Right ventricle myocardium superior (tissue), 1 donor: ENCODE data around the gene S1PR2. TPM values are rescaled to one million over a fixed set of nuclear protein-coding genes. Genes with fewer than 3 reads are reported as not detected.
A peak's percentile ranks its signal among the peaks of the same experiment; 100 is the strongest.

Experiments
- ATAC-seq: fragments of 200-7000 bp; cut with Tn5 transposase; one replicate; pipeline ENCODE4 v1.9.1; 2020; ENCODE audit warnings: mild to moderate bottlenecking; ENCODE audit not compliant: poor library complexity
- DNase-seq: peaks from one replicate; pipeline ENCODE4 v3.0.0-alpha.2; 2020
- intact Hi-C: fragments of 100-400 bp; cut with DNase I; formaldehyde crosslinking; loops from one replicate; pipeline ENCODE4 v1.11.2; 2022
- total RNA-seq: library from RNA; stranded (reverse); fragmentation: NEBNext Ultra II Directional; extraction: Animal tissue kit (Norgen Biotek cat#: 25700); gene quantifications from one replicate; pipeline ENCODE4 v1.2.1, GENCODE V29; 2021
- donor health status: DM: no; HTN: yes; CAD: no; lungs with severe emphysema.

Gene S1PR2
- total RNA-seq, 1 donor from 2014 or later, result 5.9 TPM

GRCh38 chr19:10228920-10229319 lies 2.2 kb downstream of the S1PR2 start:
- intact Hi-C loops, result no loop called here
- ATAC-seq (no peak), DNase-seq (no peak)

GRCh38 chr19:10228393-10228792 lies 2.7 kb downstream of the S1PR2 start:
- DNase-seq (no peak), ATAC-seq (no peak)

GRCh38 chr19:10227026-10227971 lies 3.8 kb downstream of the S1PR2 start:
- peak; percentile 28 for ATAC-seq

More at GRCh38 chr19:10228393-10228792, 2.7 kb downstream of the S1PR2 start:
- intact Hi-C loops, result no loop called here

GRCh38 chr19:10226376-10227025 lies 4.6 kb downstream of the S1PR2 start:
- DNase-seq (peak; percentile 88), ATAC-seq (peak; percentile 67)
- intact Hi-C loops, result no loop called here

More at GRCh38 chr19:10227026-10227971, 3.8 kb downstream of the S1PR2 start:
- intact Hi-C loops, result no loop called here
- peak; percentile 68 for DNase-seq

GRCh38 chr19:10226021-10226375 lies 5.1 kb downstream of the S1PR2 start:
- DNase-seq (peak; percentile 58), ATAC-seq (peak; percentile 5)
- intact Hi-C loops, result no loop called here

- no peak for ATAC-seq
- intact Hi-C loops, result no loop called here
- no peak for DNase-seq
These were observed 6.8 kb downstream of the S1PR2 start for GRCh38 chr19:10224337-10224736.

- DNase-seq, result no peak
These were observed 7.5 kb downstream of the S1PR2 start for GRCh38 chr19:10223488-10224213.

GRCh38 chr19:10222201-10222890 lies 8.8 kb downstream of the S1PR2 start:
- DNase-seq (no peak), ATAC-seq (no peak)
- intact Hi-C loops, result no loop called here

More at GRCh38 chr19:10223488-10224213, 7.5 kb downstream of the S1PR2 start:
- intact Hi-C loops, result no loop called here
- ATAC-seq, result no peak

GRCh38 chr19:10220695-10221094 lies 10.4 kb downstream of the S1PR2 start:
- intact Hi-C loops, result no loop called here
- no peak for ATAC-seq
- no peak for DNase-seq

- DNase-seq (no peak), ATAC-seq (no peak)
- intact Hi-C loops, result no loop called here
These were observed 11.5 kb downstream of the S1PR2 start for GRCh38 chr19:10219678-10220077.

- intact Hi-C loops, result no loop called here
- DNase-seq, result no peak
- ATAC-seq, result no peak
These were observed 14.0 kb downstream of the S1PR2 start for GRCh38 chr19:10217085-10217484.

GRCh38 chr19:10214784-10215183 lies 16.3 kb downstream of the S1PR2 start:
- DNase-seq (no peak), ATAC-seq (no peak)
- intact Hi-C loops, result no loop called here

GRCh38 chr19:10211691-10212090 lies 19.4 kb downstream of the S1PR2 start:
- intact Hi-C loops, result no loop called here
- DNase-seq, result no peak
- ATAC-seq, result no peak

- intact Hi-C loops, result no loop called here
- DNase-seq (no peak), ATAC-seq (no peak)
These were observed 20.1 kb downstream of the S1PR2 start for GRCh38 chr19:10211061-10211460.

- intact Hi-C loops, result no loop called here
- ATAC-seq (no peak), DNase-seq (no peak)
These were observed 21.8 kb downstream of the S1PR2 start for GRCh38 chr19:10209315-10209714.

- no peak for ATAC-seq
- intact Hi-C loops, result no loop called here
These were observed 24.1 kb downstream of the S1PR2 start for GRCh38 chr19:10207026-10207425.

GRCh38 chr19:10206226-10206885 lies 24.8 kb downstream of the S1PR2 start:
- DNase-seq (no peak), ATAC-seq (no peak)
- intact Hi-C loops, result no loop called here

More at GRCh38 chr19:10207026-10207425, 24.1 kb downstream of the S1PR2 start:
- DNase-seq, result no peak

- intact Hi-C loops, result no loop called here
- no peak for ATAC-seq
- DNase-seq, result no peak
These were observed 25.5 kb downstream of the S1PR2 start for GRCh38 chr19:10205636-10206035.
